Stimulated activated CD4-positive, alpha-beta T cell treated with anti-CD3 and anti-CD28 coated beads, TNF-alpha, amount 100 ng/mL, for 48 hours (primary cell): Measurements from ENCODE around the gene SYT7.
"Not testable (repeated sequence)": the region's sequence is repeated elsewhere in the genome, so short reads cannot be mapped to it uniquely, and the experiment has no call there.

Source experiments
- DNase-seq, 3 donors: peaks; one replicate each; pipeline ENCODE4 v3.0.0-alpha.2; 2020; ENCODE audit warnings: low read depth in 3 of 3

The SYT7 gene

DNA sequence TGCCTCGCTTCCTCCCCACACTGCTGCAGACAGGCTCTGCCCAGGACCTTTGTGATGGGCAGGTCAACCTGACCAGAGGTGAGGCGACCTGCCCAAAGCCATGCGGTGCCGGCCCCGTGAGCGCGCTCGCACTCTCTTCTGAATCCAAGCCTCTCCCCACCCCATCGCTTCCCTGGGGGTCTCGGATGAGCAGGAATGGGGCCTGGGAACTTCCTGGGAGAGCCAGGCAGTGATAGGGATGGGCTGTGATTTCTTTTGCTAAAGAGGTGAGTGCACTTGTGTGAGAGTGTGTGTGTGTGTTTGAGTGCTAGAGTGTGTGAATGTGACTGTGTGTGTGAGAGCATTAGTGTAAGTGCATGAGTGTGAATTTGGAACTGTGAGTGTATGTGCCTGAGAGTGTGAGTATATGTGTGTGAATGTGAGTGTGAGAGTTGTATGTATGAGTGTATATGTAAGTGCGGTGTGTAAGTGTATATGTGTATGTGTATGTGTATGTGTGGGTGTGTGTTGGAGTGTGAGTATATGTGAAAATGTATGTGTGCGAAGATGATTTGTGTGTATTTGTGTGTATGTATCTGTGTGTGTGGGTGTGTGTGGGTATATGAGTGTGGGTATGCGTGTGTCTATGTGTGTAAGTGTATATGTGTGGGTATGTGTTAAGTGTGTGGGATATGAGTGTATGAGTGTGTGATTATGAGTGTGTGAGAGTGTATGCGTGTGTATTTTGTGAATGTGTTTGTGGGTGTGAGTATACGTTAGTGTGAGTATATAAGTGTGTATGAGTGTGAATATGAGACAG lies 84.1 kb downstream of the SYT7 start:
- no peak for DNase-seq

DNA sequence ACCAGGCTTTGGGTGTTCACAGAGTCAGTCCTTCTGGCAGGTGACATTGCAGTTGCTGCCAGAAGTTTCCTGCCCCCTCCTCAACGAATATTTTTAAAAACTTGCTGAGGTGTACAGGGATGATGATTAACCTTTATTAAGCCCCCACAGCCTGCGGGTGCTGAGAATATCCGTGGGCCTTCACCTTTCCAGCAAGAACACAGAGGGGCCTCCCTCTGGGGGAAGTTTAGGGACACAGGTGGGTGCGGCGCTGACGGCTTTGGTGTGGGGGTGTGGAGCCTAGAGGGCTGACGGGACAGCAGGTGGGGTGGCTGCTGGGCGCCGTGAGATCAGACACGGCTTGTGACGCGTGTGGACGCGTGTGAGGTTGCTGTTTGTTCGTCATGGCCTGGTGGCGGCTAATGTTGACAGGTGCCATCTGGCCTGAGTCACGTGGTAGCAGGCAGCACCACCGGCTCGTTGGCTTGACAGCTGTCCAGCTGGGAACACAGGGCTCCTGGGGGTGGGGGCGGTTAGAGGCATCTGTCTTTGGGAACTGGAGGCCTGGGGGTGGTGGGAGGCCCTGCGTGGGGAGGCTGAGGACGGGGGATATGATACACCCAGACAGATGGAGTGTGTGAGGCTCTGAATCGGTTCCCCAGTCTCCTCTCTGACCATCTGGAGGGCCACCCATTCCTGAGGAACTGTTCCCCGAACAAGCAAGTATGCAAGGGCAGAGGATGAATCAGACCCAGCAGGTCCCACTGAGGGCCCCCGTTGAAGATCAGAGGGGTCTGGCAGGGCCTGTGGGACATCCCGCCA lies 84.9 kb downstream of the SYT7 start:
- no peak for DNase-seq

DNA sequence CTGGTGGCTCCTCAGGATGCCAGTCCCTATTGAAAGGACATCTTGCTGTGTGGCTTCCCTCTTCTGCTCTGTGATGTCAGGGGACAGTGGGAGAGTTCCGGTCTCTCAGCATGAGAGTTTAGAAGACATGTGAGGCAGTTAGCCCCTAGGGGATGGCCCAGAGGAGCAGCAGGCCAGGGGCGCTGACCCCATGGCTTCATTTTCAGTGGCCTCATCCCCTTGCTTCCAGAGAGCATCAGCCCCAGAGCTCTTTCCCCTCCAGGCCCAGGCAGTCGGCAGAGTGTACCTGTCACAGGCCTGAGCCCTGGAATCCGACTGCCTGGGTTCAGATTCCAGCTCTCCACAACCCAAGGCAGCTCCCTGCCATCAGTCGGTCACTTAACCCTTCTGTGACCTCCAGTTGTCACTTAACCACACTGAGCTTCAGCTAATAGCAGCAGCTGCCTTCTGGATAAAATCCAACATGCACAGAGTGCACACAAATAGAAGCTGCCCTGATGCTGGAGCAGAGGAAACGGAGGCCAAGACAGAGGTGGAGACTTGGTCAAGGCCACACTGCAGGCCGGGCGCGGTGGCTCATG lies 86.4 kb downstream of the SYT7 start:
- DNase-seq: no peak

- DNase-seq: no peak
These were observed 89.0 kb downstream of the SYT7 start for GRCh38 chr11:61491736-61492395.

DNA sequence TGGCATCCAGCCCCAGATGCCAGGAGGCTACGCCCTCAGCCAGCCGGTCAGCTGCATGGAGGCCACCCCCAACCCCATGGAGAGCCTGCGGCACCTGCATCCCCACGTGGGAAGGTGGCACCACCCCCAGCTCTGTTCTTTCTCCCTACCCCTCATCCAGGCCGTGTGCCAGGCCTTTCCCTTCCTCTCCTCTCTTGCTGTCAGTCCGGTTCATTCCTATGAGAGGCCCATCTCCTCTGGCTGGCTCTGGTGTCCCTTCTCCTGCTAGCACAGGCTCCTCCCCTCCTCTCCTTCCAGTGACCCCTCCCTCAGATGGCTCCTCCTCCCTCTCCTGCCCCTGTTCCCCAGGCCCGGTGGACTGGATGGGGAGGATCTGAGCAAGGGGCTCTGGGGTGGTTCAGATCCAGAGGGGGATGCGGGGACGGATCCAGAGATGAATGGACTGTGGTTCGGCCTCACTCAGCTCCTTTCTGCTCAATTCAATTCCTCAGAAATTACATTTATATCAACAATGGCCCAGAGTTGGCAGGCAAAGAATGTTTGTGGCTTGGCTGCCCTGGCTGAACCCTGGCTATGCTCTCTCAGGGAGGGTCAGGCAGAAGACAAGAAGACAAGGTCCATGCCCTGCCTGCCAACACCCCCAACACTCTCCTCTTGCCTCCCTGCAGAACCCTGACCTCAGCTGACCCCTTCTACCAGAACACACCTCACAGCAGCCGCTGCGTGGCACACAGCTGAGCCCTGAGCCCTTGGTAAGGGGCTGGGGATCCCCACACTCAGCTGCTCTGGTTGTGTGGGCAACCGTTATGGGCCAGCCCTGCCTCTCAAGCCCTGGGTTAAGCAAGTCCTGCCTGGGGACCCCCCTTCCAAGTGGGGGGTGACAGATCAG lies 90.8 kb downstream of the SYT7 start:
- no peak for DNase-seq

DNA sequence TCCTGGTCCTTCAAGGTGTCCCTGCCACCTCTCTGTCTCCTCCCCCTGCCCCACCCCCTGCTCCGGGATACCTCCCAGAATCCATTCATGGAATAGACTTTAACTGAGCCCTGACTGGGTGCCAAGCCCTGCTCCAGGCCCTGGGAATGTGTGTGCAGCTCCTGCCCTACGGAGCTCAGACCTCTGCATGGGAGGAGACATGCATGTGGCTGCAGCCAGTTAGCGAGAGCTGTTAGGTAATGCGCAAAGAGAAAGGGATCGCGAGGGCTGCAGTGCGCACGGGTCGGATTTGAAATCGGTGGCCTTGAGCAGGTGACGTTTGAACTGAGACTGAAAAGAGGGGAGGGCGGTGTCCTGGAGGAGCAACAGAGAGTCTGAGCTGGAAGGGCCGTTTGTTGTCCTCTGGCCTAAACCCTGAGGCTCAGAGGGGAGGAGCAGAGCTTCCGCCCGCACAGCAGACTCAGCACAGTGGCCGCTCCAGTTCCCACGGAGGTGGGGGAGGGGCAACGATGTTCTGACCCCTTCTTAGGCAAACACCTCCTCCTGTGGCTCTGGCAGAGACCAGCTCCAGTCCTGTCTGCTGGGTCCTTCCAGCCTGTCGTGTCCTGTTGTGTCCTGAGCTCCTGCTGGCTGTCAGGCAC lies 92.1 kb downstream of the SYT7 start:
- DNase-seq: no peak

GRCh38 chr11:61487342-61488025 lies 93.4 kb downstream of the SYT7 start:
- no peak for DNase-seq

DNA sequence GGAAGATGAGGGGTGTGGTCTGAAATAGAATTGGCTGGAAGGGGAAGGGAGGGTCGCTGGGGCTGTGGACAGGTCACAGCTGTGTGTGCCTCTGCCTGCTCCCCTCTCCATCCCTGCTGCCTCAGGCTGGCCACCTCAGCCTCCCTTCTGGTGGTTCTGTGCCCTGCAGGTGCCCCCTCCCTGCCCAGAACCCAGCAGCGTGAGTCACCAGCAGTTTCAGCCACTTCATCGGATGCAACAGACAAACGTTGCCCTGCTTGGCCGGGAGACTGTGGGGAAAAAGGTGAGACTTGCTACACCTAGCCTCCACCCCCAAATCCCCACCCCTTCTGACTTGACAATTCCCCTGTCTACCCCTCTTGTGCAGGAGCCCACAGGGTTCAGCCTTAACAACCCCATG lies 94.1 kb downstream of the SYT7 start:
- DNase-seq: no peak

GRCh38 chr11:61486011-61486620 lies 94.8 kb downstream of the SYT7 start:
- DNase-seq: no peak

GRCh38 chr11:61485080-61485479 lies 95.8 kb downstream of the SYT7 start:
- DNase-seq: no peak

DNA sequence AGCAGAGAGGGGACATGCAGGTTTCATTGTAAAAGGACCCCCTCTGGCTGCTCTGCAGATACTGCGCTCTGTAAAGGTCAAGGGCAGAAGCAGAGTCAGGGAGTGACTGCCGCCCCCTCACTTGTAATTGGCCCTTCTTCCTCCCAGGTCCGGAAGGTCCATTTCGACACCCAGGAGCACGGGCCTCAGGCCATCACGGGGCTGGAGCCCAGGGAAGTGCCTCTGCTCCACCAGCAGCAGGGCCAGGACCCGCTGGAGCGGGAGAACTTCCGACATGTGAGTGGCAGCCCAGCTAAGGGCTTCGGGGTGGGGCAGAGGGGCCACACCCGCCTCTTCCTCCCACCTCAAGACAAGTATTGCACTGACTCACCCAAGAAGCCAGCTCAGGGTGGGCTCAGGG lies 96.3 kb downstream of the SYT7 start:
- no peak for DNase-seq

DNA sequence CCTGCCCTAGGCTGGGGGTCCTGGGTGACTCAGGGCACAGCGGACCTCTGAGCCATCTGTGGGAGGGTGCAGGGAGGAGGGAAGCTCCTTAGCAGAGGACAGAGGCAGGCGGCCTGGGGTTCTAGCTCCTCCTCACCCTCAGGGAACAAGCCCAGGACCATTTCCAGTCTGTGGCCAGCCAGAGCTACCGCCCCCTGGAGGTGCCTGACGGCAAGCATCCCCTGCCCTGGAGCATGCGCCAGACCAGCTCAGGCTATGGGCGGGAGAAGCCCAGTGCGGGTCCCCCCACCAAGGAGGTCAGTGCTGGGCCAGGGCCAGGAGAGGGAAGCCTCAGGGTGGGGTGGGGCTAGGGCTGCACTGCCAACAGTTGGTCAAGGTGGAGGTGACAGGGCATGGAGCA lies 98.4 kb downstream of the SYT7 start:
- DNase-seq: peak in 2 of 3 donors; percentile 11 to 40

- DNase-seq: no peak
These were observed 99.1 kb downstream of the SYT7 start for GRCh38 chr11:61481806-61482205.

DNA sequence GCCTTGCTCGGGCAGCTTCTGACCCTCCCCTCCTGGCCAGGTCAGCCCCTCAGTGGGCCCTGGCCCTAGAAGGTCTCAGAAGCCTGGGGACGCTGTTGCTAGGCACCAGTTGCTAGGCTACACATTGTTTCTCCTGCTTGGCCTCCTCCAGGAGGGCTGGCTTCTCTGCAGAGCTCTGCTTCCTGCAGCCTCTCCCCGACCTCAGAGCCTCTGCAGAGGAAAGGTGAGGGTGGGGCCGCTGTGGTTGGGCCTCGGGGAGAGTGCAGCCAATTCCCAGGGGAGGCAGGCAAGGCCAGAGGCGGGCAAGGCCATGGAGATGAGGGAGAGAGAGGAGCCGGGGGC lies 99.9 kb downstream of the SYT7 start:
- DNase-seq: no peak

GRCh38 chr11:61480261-61480993 lies 100.4 kb downstream of the SYT7 start:
- DNase-seq: no peak

GRCh38 chr11:61479360-61480058 lies 101.4 kb downstream of the SYT7 start:
- not testable (repeated sequence) for DNase-seq

DNA sequence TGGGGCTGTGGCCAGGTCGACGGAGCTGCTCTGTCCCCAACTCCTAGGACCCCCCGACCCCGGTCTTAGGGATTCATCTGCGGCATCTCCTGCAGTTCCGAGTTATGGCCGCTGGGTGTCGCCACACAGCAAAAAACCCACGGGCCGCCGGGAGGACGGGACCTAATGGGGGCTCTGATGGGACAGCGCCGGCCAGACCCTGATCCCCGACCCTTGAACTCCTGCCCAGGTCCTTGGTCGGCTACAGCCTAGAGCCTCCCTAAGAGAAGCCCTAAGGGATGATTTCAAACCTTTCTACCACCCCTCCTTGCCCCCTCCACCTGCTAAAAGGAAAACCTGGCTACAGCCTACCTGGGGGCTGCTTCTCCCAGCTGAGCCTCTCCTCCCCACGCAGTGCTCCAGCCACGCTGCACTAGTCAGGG lies 103.1 kb downstream of the SYT7 start:
- peak; percentile 9 to 39 (median 12) for DNase-seq

- no peak for DNase-seq
These were observed 103.8 kb downstream of the SYT7 start for GRCh38 chr11:61477126-61477525.
